Motor neuron (in vitro differentiated cells): ENCODE results near the gene VGLL2. TPM values are rescaled to one million over a fixed set of nuclear protein-coding genes. Genes with fewer than 3 reads are reported as not detected.

Experiments used
- ATAC-seq, 8 experiments: fragments of 200-7000 bp; cut with Tn5 transposase; replicated peaks in 6 of 8; 2 replicates each; pipeline ENCODE4 v1.8.0; 2021; ENCODE audit warnings: mild to moderate bottlenecking in 8 of 8, moderate library complexity in 8 of 8
- H3K27ac ChIP-seq, 2 donors: fragments of 250-450 bp; sonication (Bioruptor Pico); 2 replicates each; pipeline ENCODE4 v1.9.0; 2021; ENCODE audit warnings: antibody characterized with exemption in 2 of 2, mild to moderate bottlenecking in 2 of 2, moderate library complexity in 1 of 2
- H3K4me1 ChIP-seq, 2 donors: fragments of 250-450 bp; sonication (Bioruptor Pico); replicated peaks in 1 of 2; 2 replicates each; pipeline ENCODE4 v1.6.1; 2021; ENCODE audit warnings: antibody characterized with exemption in 2 of 2, mild to moderate bottlenecking in 2 of 2, moderate library complexity in 1 of 2
- H3K4me3 ChIP-seq, 5 donors: fragments of 250-450 bp; sonication (Bioruptor Pico); 2 replicates each; pipeline ENCODE4 v1.9.0; 2021; ENCODE audit warnings: antibody characterized with exemption in 5 of 5, mild to moderate bottlenecking in 5 of 5, moderate library complexity in 4 of 5
- WGBS, 10 experiments: fragments of 450-650 bp; shearing (Covaris generic); methylation state at CpG; one replicate each; pipeline ENCODE4 v1.0.0; 2022; 5-methylcytosine and 5-hydroxymethylcytosine counted together
- in situ Hi-C, 9 experiments: fragments of 400-800 bp; cut with MboI; loops; one replicate each; pipeline ENCODE4 v1.15.0; 2021; ENCODE audit warnings: low sequenced_read_pairs in 9 of 9, low pct_unique_long_range_greater_than_20kb in 2 of 9; ENCODE audit not compliant: unreplicated experiment in 9 of 9
- total RNA-seq, 8 experiments: library from RNA; unstranded; fragments of 300-600 nt; gene quantifications; 2 replicates each; pipeline versions ENCODE4 v1.2.3 to v1.2.4, GENCODE V29; 2022

VGLL2 gene
- total RNA-seq, 8 experiments from 2014 or later = 0.14 to 0.47 (median 0.31) TPM; not detected in 5

DNA sequence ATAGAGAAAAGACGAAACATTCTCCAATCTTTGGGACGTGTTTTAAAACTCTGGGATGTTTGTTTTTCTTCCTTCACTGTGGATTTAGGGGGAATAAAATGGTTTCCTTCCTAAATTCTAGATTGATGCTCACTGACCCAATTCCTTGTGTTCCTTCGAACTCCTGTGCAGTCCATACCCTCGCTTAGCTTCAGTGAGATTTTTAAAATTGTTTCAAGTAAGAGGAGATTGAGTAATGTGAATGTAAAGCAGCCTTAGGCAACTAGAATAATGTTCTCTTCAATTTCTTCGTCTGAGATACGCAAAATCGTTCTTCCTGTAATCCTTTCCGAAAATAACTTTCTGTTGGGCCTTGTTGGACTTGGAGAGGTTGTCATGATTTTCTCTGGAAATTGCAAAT, 2.6 kb upstream of the VGLL2 start:
- ATAC-seq = no peak
- H3K27ac ChIP-seq = no peak overlapping the region
- no peak overlapping the region for H3K4me3 ChIP-seq
- WGBS, 10 experiments = 20 to 92% (median 77%) methylated on average over 4 to 8 of the region's 8 CpGs
- H3K4me1 ChIP-seq = peaks cover 4 to 5% of the 10 kb centered on the region in 2 donors
- in situ Hi-C loops = no loop called here

GRCh38 chr6:117263353-117263927, 1.9 kb upstream of the VGLL2 start:
- WGBS, 10 experiments = 20 to 80% (median 68%) methylated on average over 1 to 9 of the region's 27 CpGs; no CpG with 5 or more reads in 4 of the 10 experiments
- Histone ChIP-seq H3K27ac (no peak overlapping the region), H3K4me3 (no peak overlapping the region), H3K4me1 (peaks cover 4 to 5% of the 10 kb centered on the region in 2 donors)
- in situ Hi-C loops = no loop called here
- ATAC-seq = no peak

- Histone ChIP-seq H3K27ac (no peak overlapping the region), H3K4me3 (peak overlapping the region in 2 of 5 donors; percentile 31 to 36), H3K4me1 (peaks cover 4 to 5% of the 10 kb centered on the region in 2 donors)
- ATAC-seq = no peak
- 0 to 37% (median 5%) methylated on average over 1 to 5 of the region's 8 CpGs; no CpG with 5 or more reads in 3 of the 10 experiments for WGBS, 10 experiments
- in situ Hi-C loops = no loop called here
Observed at GRCh38 chr6:117264369-117264691, 1.0 kb upstream of the VGLL2 start.

DNA sequence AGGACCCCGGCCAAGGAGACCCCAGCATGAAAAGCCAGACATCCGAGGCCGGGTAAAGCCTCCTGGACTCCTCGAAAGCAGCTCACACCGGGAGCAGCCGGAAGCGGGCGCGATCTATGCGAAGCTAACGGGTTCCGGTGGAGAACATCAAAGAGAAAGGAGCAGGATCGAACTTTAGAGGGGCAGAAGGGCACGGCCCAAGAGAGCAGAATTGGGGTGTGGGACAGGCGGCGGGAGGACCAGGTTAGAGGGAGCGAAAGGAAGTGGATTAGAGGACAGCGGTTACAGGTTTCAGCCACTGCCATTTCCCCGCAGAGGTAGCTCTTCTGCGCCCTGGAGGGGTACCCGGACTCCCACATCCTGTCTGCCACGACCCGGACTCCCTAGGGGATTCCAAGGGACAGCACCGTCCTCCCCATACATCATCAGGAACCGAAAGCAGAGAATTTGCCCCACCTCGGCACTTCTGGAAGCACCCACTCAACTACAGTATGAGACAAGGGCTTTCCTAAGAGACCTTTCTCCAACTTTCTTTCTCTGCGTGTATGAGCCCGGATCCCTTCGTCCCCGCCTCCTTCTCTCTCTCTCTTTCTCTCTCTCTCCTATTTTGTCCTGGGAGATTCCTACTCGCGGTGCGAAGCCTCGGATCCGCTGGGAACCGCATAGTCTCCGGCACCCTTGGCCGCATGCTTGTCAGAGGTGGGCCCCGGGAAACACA, 507 bp upstream of the VGLL2 start:
- Histone ChIP-seq H3K4me3 (peak overlapping the region; percentile 15 to 36 (median 28)), H3K4me1 (peaks cover 4 to 8% of the 10 kb centered on the region in 2 donors), H3K27ac (no peak overlapping the region)
- whole genome bisulfite sequencing, 10 experiments = 0 to 16% (median 0%) methylated on average over 1 to 17 of the region's 39 CpGs; no CpG with 5 or more reads in 2 of the 10 experiments
- in situ Hi-C loops = no loop called here
- peak in 7 of 8 experiments; percentile 44 to 72 (median 64) for ATAC-seq

DNA sequence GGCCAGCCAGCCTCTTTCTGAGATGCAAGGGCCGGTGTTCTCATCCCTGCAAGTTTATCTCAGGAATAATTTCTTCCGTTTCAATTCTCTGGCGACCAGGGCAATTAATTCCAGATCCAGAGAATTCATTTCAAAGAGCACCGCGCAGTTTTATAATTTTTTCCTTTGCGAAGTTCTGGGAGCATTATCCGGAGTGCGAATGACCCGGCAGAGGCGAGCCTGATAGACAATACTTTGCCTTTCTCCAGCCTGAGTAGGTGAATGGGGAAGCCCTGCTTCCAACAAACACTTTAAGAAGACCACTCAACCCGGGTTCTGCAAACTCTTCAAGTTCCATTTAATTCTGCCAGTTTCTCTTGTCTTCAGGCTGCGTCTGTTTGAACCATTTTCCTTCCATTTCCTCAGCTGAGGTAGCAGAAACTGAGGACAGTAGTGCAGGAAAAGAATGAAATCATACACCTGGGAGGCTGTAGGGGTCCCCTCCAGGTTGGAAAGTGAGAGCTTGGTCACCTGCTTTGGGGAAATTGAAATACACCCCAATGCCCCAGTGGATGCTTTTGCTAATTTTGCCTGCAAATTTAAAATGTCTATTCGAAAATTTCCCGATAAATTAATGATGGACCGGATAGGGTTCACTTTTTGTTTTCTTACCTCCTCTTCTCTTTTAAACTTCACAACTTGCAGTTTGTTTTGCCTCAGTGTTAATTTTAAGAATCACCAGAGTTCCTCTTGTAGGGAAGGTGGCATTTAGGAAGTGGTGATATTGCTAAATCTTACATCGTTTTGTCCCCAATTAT, 1.1 kb downstream of the VGLL2 start:
- WGBS, 10 experiments = 10 to 47% (median 23%) methylated on average over 4 to 15 of the region's 16 CpGs
- Histone ChIP-seq H3K4me3 (peak overlapping the region in 3 of 5 donors; percentile 28 to 36 (median 31)), H3K27ac (no peak overlapping the region), H3K4me1 (peaks cover 4 to 16% of the 10 kb centered on the region in 2 donors)
- in situ Hi-C loops = no loop called here
- no peak for ATAC-seq

GRCh38 chr6:117267054-117267347, 1.6 kb downstream of the VGLL2 start:
- WGBS, 10 experiments = 0 to 86% (median 20%) methylated on average over 1 to 5 of the region's 5 CpGs; no CpG with 5 or more reads in 3 of the 10 experiments
- no peak for ATAC-seq
- no peak overlapping the region for H3K27ac ChIP-seq
- no peak overlapping the region for H3K4me3 ChIP-seq
- H3K4me1 ChIP-seq = peaks cover 4 to 16% of the 10 kb centered on the region in 2 donors
- in situ Hi-C loops = no loop called here

- H3K4me3 ChIP-seq = no peak overlapping the region
- H3K27ac ChIP-seq = no peak overlapping the region
- in situ Hi-C loops = no loop called here
- peaks cover 4 to 16% of the 10 kb centered on the region in 2 donors for H3K4me1 ChIP-seq
- WGBS, 10 experiments = 0 to 75% (median 12%) methylated on average over 1 to 9 of the region's 11 CpGs; no CpG with 5 or more reads in 2 of the 10 experiments
- ATAC-seq = no peak
Observed at GRCh38 chr6:117267766-117268534, 2.6 kb downstream of the VGLL2 start.

DNA sequence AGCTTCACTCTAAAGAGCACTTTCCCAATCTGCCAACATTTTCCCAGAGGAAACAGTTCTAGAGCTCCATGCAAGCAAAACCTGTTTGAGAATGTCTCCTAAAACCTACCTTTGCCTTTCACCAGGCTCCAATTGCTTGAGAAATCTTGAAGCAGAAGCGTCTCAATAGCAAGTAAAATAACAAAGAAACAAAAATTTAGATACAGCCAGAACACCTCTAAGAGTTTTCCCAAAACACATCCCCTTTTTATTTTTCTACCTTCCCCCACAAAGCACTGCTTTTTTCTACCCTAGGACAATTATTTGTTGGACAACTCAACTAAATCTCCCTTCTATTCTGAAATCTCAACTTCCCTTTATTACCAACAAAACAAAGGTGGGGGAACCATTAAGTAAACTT, 3.6 kb downstream of the VGLL2 start:
- Histone ChIP-seq H3K4me3 (no peak overlapping the region), H3K4me1 (peaks cover 4 to 16% of the 10 kb centered on the region in 2 donors), H3K27ac (no peak overlapping the region)
- in situ Hi-C loops = no loop called here
- no peak for ATAC-seq
- WGBS, 10 experiments = 0 to 83% (median 17%) methylated on average over 1 of the region's 1 CpG; no CpG with 5 or more reads in 3 of the 10 experiments

DNA sequence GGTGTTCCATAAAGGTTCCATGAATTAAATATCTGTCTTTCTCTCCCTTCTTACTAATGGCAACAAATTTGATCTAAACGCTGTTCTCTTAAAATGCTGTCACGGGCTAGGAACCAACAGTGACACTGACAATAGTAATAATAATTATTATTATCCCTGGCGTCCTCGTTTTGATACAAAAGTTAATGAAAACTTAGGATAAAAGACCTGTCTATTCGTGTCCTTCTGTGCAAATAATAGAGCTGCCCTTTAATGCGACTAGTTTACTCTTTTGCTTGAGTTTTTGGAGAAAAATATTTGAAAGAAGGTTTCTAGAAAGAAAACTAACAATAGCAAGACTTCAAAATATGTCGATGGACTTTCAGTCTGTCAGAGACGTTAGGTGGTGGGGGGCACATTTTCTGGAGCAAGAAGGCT, 4.3 kb downstream of the VGLL2 start:
- H3K4me1 ChIP-seq = peaks cover 4 to 16% of the 10 kb centered on the region in 2 donors
- ATAC-seq = no peak
- no peak overlapping the region for H3K27ac ChIP-seq
- in situ Hi-C loops = no loop called here
- H3K4me3 ChIP-seq = peak overlapping the region in 2 of 5 donors; percentile 29 to 39
- 0 to 77% (median 4%) methylated on average over 1 to 8 of the region's 8 CpGs for WGBS, 10 experiments

GRCh38 chr6:117270055-117270842, 4.9 kb downstream of the VGLL2 start:
- 0 to 88% (median 7%) methylated on average over 3 to 15 of the region's 74 CpGs; no CpG with 5 or more reads in 2 of the 10 experiments for WGBS, 10 experiments
- ATAC-seq = peak in 6 of 8 experiments; percentile 22 to 67 (median 64)
- peak overlapping the region; percentile 14 to 39 (median 29) for H3K4me3 ChIP-seq
- in situ Hi-C loops = no loop called here
- no peak overlapping the region for H3K27ac ChIP-seq
- H3K4me1 ChIP-seq = peaks cover 4 to 16% of the 10 kb centered on the region in 2 donors

- Histone ChIP-seq H3K4me1 (peaks cover 1 to 13% of the 10 kb centered on the region in 2 donors), H3K4me3 (peak overlapping the region; percentile 14 to 39 (median 29)), H3K27ac (no peak overlapping the region)
- 0 to 74% (median 10%) methylated on average over 2 to 7 of the region's 48 CpGs; no CpG with 5 or more reads in 1 of the 10 experiments for WGBS, 10 experiments
- in situ Hi-C loops = no loop called here
- ATAC-seq = peak in 3 of 8 experiments; percentile 61 to 67 (median 66)
Observed at GRCh38 chr6:117270843-117271507, 5.6 kb downstream of the VGLL2 start.
